GM18502 (cell line): ENCODE measurements around the gene TRPM2.

Source experiments
- ATAC-seq: cut with Tn5 transposase; IDR thresholded peaks from one replicate; pipeline ENCODE4 v1.9.1; 2021; ENCODE audit warnings: mild to moderate bottlenecking; ENCODE audit not compliant: unreplicated experiment, poor library complexity

The TRPM2 gene

DNA sequence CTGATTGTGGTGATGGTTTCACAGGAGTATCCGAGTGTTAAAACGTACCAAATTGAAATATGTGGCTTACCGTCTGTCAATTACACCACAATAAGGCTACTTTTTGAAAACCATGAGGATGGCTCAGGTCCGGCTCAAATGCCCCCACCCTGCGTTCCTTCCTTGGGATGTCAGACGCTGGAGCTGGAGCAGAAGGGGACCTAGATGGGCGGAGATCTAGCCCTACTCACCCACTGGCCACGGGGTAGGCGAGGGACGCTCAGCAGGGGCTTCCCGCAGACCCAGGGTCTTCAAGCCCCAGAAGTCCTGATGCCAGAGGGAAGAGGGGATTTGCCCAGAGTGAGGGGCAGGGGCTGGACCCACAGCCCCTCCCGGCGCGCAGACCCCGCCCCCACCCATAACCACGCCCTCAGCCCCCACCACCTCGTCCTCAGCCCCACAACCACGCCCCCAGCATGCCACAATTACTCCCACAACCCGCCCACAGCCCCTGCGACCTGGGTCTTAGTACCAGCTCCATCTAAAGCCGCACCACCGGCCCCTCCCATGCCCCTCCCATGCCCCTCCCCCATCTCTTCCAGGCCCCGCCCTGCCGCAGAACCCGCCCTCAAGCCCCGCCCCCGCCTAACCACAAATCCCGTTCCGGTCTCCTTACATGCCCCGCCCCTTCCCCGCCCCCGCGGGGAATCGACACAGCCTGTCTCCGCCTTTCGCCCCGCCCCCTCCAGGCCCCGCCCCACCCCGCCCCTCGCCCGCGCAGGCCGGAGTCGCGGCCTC lies 101.5 kb downstream of the TRPM2 start, which contains the start of gene LRRC3:
Gene LRRC3 (plus strand): TSS at position 764 of the 777 bp plus-strand sequence. CDS start 1,135 bp downstream, outside the sequence.
- peak; percentile 61 for ATAC-seq

DNA sequence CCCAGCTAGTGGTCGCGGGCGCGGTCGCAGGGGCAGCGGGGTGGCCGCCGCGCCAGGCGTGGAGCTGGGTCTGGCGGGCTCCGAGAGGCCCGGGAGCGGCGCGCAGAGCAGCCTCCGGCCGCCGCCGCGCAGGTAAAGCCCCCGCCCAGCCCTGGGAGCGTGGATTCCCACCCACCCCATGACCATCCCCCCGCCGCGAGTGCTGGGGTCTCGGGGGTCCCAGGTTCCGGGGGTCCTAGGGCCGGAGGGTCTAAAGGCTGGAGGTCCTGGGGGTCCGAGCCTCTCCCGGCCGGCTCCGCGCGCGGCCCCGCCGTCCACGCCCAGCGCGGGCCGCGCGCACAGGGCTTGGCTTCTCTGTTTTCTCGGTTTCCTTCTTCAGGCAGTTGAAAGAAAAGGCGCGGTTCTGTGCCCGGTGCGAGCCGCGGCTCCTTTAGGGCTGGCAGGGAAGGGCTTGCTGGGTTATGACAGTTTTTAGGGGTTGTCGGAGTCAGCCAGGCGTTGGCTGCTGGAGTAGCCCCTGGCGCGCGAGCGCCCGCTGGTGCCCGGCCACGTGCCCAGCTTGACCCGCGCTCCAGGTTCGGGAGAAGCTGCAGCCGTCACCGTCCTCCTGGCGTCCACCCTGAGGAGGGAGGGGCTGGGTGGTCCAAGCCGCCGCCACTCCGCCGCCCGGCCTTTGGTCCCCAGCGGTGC lies 102.2 kb downstream of the TRPM2 start:
- ATAC-seq: peak; percentile 43

DNA sequence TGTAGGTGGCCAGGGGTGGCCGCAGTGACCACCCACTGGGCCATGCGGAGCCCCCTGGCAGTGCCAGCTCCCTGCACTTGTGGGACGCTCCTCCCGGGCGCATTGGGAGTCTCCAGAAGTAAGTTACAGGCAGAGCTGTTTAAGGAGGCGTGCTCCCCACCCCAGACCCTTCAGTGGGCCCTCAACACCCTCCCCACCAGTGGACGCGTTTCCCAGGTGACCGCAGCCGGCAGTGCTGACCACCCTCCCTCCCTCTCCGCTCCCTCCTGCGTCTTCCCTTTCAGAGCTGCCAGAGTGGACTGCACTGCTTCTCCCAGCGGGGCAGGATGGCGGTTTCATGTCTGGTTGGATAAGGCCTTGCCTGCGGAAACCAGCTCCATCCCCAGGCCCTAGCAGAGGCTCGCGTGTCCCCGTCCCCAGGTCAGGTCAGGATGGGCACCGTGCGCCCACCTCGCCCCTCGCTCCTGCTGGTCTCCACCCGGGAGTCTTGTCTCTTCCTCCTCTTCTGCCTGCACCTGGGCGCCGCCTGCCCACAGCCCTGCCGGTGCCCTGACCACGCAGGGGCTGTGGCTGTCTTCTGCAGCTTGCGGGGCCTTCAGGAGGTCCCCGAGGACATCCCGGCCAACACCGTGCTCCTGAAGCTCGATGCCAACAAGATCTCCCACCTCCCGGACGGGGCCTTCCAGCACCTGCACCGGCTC lies 102.9 kb downstream of the TRPM2 start:
- peak; percentile 19 for ATAC-seq

DNA sequence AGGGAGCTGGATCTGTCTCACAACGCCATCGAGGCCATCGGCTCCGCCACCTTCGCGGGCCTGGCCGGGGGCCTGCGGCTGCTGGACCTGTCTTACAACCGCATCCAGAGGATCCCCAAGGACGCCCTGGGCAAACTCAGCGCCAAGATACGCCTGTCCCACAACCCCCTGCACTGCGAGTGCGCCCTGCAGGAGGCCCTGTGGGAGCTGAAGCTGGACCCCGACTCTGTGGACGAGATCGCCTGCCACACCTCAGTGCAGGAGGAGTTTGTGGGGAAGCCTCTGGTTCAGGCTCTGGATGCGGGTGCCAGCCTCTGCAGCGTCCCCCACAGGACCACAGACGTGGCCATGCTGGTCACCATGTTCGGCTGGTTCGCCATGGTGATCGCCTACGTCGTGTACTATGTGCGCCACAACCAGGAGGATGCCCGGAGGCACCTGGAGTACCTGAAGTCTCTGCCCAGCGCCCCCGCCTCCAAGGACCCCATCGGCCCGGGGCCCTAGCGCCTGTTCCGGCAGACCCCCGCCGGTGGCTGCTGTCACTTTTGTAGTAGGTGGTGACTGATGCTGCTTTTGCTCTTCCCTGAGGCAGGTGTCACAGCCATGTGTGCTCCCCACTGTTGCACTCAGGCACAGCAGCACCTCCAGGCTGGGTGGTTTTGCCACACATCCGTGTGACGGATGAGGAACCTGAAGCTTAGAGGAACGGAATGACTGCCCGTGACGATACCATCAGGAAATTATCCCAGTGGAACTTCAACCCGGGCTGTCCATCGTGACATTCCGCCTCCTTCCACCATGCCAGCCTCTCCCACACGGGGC lies 103.7 kb downstream of the TRPM2 start:
- no peak for ATAC-seq

GRCh38 chr21:44458971-44459711 lies 105.7 kb downstream of the TRPM2 start:
- no peak for ATAC-seq

GRCh38 chr21:44459712-44460440 lies 106.5 kb downstream of the TRPM2 start:
- ATAC-seq: no peak

DNA sequence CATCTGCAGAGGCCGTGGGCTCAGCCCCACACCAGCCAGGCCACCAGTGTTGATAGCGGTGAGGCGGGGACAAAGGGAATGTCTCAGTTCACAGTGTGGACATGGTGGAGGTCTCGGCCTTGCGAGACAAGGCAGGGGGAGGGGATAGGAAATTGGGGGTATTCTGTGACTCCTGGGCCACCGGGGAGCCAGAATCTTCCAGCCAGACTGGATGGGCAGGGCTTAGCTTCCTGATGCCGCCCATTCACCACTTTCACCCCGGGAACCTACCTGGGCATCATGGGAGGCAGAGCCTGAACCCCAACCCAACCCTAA lies 107.0 kb downstream of the TRPM2 start:
- ATAC-seq: no peak

- ATAC-seq: no peak
Measured at GRCh38 chr21:44461005-44461404, 107.6 kb downstream of the TRPM2 start.

DNA sequence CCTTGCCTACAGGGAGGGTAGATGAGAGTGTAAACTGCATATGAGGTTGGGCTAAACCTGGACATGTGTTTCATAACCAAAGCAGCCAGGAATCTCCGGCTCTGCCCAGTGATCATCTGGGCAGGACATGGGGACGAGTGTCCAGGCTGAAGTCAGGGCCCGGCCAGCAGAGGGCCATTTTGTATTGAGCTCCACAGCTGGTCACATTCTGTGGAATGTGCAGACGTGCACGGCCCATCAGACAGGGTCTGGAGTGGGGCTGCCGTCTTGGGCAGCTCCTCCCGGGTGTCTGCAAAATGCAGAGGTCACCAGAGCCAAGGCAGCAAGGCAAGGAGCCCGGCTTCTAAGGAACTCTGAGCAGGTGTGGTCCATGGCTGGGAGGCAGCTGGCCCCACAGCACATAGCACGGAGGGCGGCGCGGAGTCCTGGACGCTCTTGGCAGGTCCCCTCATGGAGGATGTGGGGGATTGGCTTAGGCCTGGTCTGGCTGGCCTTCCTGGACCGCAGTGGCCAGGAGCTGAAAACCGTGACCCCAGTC lies 108.1 kb downstream of the TRPM2 start:
- no peak for ATAC-seq

DNA sequence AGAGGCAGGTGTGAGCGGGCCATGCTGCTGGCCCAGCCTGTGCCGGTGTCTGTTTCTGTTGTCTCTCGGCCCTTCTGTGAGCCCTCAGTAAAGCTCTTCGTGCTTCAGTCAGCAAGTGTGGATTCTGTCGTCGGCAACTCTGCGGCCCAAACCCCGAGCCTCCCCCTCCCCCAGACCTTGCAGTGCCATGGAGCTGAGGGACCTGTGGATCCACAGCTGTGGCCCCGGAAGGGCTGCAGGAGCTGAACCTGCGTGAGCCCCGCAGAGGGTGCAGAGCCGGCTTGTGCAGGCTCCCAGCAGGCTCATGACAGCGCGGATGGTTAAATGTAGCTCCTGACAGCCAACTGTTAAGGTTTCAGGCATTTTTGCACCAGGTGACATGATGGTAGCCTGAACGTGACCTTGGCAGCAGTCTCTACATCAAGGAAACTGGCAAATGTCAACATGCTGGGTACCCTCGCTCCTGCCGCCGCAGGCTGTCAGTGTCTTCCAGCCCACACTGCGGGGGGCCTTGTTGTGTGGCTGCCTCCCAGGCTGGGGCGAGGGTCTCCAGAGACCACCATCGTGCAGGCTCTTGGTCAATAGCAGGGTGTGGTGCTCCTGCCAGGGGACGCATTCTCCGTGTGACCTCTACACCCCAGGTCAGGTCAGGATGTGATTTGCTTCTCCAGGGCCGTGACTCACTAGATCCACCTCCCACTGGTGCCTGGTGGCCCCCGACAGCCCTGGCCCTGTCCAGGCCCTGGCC lies 108.8 kb downstream of the TRPM2 start:
- no peak for ATAC-seq

DNA sequence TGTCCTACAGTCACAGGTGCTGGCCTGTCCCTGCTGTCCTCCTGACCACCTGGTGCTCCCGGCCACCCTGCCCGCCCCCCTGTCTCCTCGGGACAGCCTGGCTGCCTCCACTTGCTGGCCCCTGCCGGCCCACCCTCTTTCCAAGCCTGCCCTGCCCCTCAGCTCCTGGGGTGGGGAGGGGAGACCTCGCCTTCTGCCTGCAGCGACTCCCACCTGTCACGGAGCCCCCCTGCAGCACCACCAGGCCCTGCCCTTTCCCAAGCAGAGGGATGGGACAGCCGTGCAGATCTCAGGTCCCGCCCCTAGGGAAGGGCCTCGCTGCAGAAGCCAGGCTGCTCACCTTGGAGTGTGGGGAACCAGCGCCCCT lies 109.4 kb downstream of the TRPM2 start:
- no peak for ATAC-seq

DNA sequence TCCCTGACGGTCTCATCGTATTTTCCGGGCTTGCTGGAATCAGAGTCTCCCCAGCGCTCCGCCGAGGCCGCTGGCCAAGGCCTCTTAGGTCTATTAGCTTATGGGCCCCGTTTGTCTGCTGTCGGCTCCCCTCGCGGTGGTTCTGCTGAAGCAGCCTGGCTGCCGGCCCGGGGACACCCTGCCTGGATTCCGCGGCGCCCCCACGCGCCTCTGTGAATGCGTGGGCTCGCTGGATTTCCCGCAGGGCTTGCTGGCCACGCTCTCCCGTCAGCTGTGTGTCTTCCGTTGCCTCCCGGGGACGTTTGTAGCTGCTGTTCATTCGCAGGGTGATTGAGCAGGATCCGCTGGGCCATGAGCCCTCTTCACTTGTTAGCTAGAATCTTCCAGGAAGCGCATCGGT lies 110.3 kb downstream of the TRPM2 start:
- ATAC-seq: no peak

DNA sequence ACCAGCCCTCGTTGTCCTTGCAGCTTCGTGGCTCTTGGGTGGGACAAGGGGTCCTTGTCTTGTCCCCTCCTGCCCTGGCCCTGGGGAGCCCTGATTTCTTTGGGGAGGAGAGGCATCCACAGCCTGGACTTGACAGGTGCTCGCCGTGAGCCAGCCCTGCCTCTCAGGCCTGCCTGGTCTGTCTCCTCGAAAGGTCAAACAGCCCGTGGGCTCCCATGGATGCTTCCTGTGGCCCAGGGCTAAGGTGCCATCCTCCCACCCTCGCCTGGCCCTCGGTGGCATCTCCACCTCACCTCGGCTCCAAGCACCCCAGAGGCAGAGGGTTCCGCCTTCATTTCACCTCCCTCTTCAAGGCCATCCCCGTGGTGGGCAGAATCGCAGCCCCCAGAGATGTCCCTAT lies 110.9 kb downstream of the TRPM2 start:
- ATAC-seq: no peak

- no peak for ATAC-seq
Measured at GRCh38 chr21:44466351-44466954, 113.0 kb downstream of the TRPM2 start.

DNA sequence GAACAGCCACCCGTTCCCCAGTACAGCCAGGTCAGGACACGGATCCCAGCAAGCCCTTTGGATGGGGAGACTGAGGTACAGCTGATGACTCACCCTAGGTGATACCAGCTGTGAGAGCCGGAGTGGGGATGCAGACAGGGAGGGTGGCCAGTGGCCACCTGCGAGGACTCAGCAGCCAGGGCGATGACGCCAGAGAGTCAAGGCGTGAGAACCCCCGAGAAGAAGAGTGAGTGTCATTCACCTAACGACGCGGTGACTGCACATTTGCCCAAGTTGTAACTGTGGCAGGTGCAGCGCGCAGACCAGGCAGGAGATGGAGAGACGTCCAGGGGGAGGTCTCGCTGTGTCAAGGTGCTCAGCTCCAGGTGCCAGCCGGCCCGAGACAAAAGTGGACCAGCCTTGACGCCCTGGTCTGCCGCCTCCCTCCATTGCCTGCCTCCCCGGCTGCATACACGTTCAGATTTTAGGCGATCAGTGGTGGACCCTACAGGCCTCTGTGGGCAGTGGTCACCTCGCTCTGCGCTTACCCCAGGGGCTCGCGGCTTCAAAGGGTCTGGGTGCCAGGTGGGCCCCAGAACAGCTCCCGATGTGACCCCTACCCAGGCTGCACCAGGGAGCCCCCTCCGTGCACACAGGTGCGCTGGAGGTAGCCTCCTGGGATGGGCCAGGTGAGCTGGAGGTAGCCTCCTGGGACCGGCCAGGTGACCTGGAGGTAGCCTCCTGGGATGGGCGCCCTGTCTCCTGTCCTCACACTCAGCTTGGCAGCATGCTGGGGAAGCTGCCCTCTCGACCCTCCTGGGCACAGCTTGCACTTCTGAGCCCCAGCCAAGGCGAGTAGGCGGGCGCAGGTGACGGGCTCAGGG lies 113.8 kb downstream of the TRPM2 start:
- ATAC-seq: no peak

- no peak for ATAC-seq
Measured at GRCh38 chr21:44467859-44468195, 114.4 kb downstream of the TRPM2 start.

- no peak for ATAC-seq
Measured at GRCh38 chr21:44471341-44471740, 117.9 kb downstream of the TRPM2 start.
